GM23248 (cell line): ENCODE measurements around the gene TMEM151B.

Source experiments
- EZH2 ChIP-seq: fragments of 200-600 bp; sonication (generic); IDR thresholded peaks from 2 replicates; pipeline ENCODE4 v1.6.1; 2018; ENCODE audit warnings: antibody characterized with exemption, mild to moderate bottlenecking; ENCODE audit not compliant: insufficient read depth, poor library complexity, severe bottlenecking
- EZH2phosphoT487 ChIP-seq: fragments of 200-600 bp; sonication (generic); IDR thresholded peaks from 2 replicates; pipeline ENCODE4 v1.6.1; 2018; ENCODE audit warnings: antibody characterized with exemption, moderate library complexity, mild to moderate bottlenecking, low read depth; ENCODE audit not compliant: insufficient read depth

- TF ChIP-seq EZH2phosphoT487 = no peak
- TF ChIP-seq EZH2 = no peak
Observed at GRCh38 chr6:44229376-44230033, 40.7 kb upstream of the TMEM151B start.
